DOHH2 (cell line): ENCODE results near the gene MKRN3.

Source experiments
- CTCF ChIP-seq: fragments of 200-600 bp; sonication (generic); IDR thresholded peaks from one replicate; pipeline ENCODE4 v1.5.1; 2014; ENCODE audit warnings: antibody characterized with exemption, mild to moderate bottlenecking, low read depth, low read length; ENCODE audit not compliant: poor library complexity, severe bottlenecking
- EZH2phosphoT487 ChIP-seq: fragments of 200-600 bp; sonication (generic); IDR thresholded peaks from 2 replicates; pipeline ENCODE4 v1.6.1; 2017; ENCODE audit warnings: borderline replicate concordance, mild to moderate bottlenecking, antibody characterized with exemption, low read length, moderate library complexity, mixed read lengths

DNA sequence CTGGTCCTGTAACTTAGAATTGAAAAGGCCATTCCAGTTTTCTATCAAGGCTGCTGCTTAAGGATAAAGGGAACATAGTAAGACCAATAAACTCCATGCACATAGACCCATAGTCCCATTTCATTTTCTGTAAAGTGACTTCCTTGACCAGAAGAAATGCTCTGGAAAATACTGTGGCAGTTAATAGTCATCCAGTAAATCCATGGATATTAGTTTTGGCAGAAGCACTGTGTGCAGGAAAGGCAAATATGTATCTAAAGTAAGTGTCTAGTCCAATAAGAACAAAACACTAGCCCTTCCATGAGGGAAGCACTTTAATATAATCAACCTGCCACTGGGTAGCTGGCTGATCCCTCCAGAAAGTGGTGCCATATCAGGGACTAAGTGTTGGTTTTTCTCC lies 19.3 kb upstream of the MKRN3 start:
- no peak for TF ChIP-seq CTCF
- TF ChIP-seq EZH2phosphoT487: no peak
